Neuronal stem cell (in vitro differentiated cells): ENCODE data around the gene TTC24.

Experiments used
- DNase-seq: peaks from one replicate; pipeline ENCODE4 v3.0.0-alpha.2; 2013; ENCODE audit warnings: low spot score
- H2AFZ ChIP-seq: one replicate; pipeline ENCODE4 v1.6.1; 2013; ENCODE audit warnings: mild to moderate bottlenecking, low read length, inconsistent platforms
- H2AK5ac ChIP-seq: 2 replicates; pipeline ENCODE4 v1.6.1; 2013; ENCODE audit warnings: low read depth, mild to moderate bottlenecking, inconsistent platforms, low read length, moderate library complexity, mixed read lengths
- H2BK120ac ChIP-seq: 2 replicates; pipeline ENCODE4 v1.6.1; 2013; ENCODE audit warnings: low read depth, mild to moderate bottlenecking, inconsistent platforms, low read length, moderate library complexity, mixed read lengths
- H2BK12ac ChIP-seq: one replicate; pipeline ENCODE4 v1.6.1; 2013; ENCODE audit warnings: low read length, inconsistent platforms
- H2BK15ac ChIP-seq: 2 replicates; pipeline ENCODE4 v1.6.1; 2013; ENCODE audit warnings: mild to moderate bottlenecking, low read length, inconsistent platforms, mixed read lengths
- H2BK5ac ChIP-seq: one replicate; pipeline ENCODE4 v1.6.1; 2013; ENCODE audit warnings: inconsistent platforms, mild to moderate bottlenecking, low read length, moderate library complexity
- H3K14ac ChIP-seq: one replicate; pipeline ENCODE4 v1.6.1; 2013; ENCODE audit warnings: low read length, inconsistent platforms
- H3K18ac ChIP-seq: 2 replicates; pipeline ENCODE4 v1.6.1; 2013; ENCODE audit warnings: low read length, inconsistent platforms
- H3K23ac ChIP-seq: 2 replicates; pipeline ENCODE4 v1.6.1; 2013; ENCODE audit warnings: low read depth, mild to moderate bottlenecking, mixed read lengths, low read length, inconsistent platforms; ENCODE audit not compliant: poor library complexity
- H3K27ac ChIP-seq: replicated peaks from 3 replicates; pipeline ENCODE4 v1.5.1; 2013; ENCODE audit warnings: low read length, inconsistent platforms
- H3K27me3 ChIP-seq, 3 experiments: 2 replicates each; pipeline ENCODE4 v1.6.1; 2013; ENCODE audit warnings: low read length in 3 of 3, mild to moderate bottlenecking in 2 of 3, inconsistent platforms in 1 of 3, low read depth in 1 of 3, mixed read lengths in 1 of 3, moderate library complexity in 1 of 3; ENCODE audit not compliant: control insufficient read depth in 3 of 3, insufficient read depth in 3 of 3
- H3K36me3 ChIP-seq, 2 donors: replicated peaks in 1 of 2; 2 replicates each; pipeline ENCODE4 v1.6.1; 2013; ENCODE audit warnings: low read length in 2 of 2; ENCODE audit not compliant: control insufficient read depth in 2 of 2, insufficient read depth in 2 of 2
- H3K4ac ChIP-seq: 2 replicates; pipeline ENCODE4 v1.6.1; 2013; ENCODE audit warnings: inconsistent platforms, mild to moderate bottlenecking, low read length, moderate library complexity
- H3K4me1 ChIP-seq, 2 donors: 1 replicate in 1 of 2; 2 replicates in 1 of 2; pipeline ENCODE4 v1.6.1; 2013; ENCODE audit warnings: low read length in 2 of 2, low read depth in 1 of 2; ENCODE audit not compliant: control insufficient read depth in 2 of 2, insufficient read depth in 1 of 2
- H3K4me2 ChIP-seq: one replicate; pipeline ENCODE4 v1.6.1; 2013; ENCODE audit warnings: mild to moderate bottlenecking, low read length, inconsistent platforms; ENCODE audit not compliant: insufficient read depth, poor library complexity, severe bottlenecking
- H3K4me3 ChIP-seq, 2 donors: 2 replicates each; pipeline ENCODE4 v1.5.1; 2013; ENCODE audit warnings: low read length in 2 of 2, mild to moderate bottlenecking in 2 of 2, inconsistent platforms in 1 of 2, moderate library complexity in 1 of 2
- H3K79me1 ChIP-seq: one replicate; pipeline ENCODE4 v1.6.1; 2013; ENCODE audit warnings: low read depth, mild to moderate bottlenecking, inconsistent platforms, low read length, moderate library complexity
- H3K9ac ChIP-seq: one replicate; pipeline ENCODE4 v1.6.1; 2013; ENCODE audit warnings: mild to moderate bottlenecking, low read depth, low read length, inconsistent platforms; ENCODE audit not compliant: poor library complexity
- H3K9me3 ChIP-seq, 2 donors: replicated peaks in 1 of 2; 2 replicates each; pipeline versions ENCODE3 to v1.6.1; 2013; ENCODE audit warnings: low read length in 2 of 2, mild to moderate bottlenecking in 2 of 2, inconsistent platforms in 1 of 2, low read depth in 1 of 2, mixed read lengths in 1 of 2, moderate library complexity in 1 of 2; ENCODE audit not compliant: control insufficient read depth in 2 of 2, insufficient read depth in 1 of 2
- H4K8ac ChIP-seq: one replicate; pipeline ENCODE4 v1.6.1; 2013; ENCODE audit warnings: low read depth, mild to moderate bottlenecking, inconsistent platforms, low read length, moderate library complexity
- H4K91ac ChIP-seq: one replicate; pipeline ENCODE4 v1.6.1; 2013; ENCODE audit warnings: low read length, low read depth, mild to moderate bottlenecking, inconsistent platforms; ENCODE audit not compliant: poor library complexity
- WGBS, 2 donors: extraction: QIAGEN DNeasy Blood & Tissue Kit; methylation state at CpG; one replicate each; pipeline ENCODE4 v1.1.7; 2013; ENCODE audit warnings: missing lambda C conversion rate in 2 of 2, mixed read lengths in 1 of 2; ENCODE audit not compliant: insufficient read length in 2 of 2, insufficient replicate concordance in 1 of 2; ENCODE audit errors: extremely low coverage in 2 of 2; 5-methylcytosine and 5-hydroxymethylcytosine counted together

TTC24 gene

GRCh38 chr1:156589546-156589945 lies 10.0 kb downstream of the TTC24 start:
- H2BK12ac ChIP-seq, result no peak overlapping the region
- peaks cover 10 to 22% of the 10 kb centered on the region in 2 donors for H3K36me3 ChIP-seq
- peaks cover 3% of the 10 kb centered on the region for H3K79me1 ChIP-seq
- no peak overlapping the region for H2BK5ac ChIP-seq
- no peak overlapping the region for H3K27ac ChIP-seq
- peaks cover 0 to 27% (median 2%) of the 10 kb centered on the region in 3 experiments for H3K27me3 ChIP-seq
- H2BK15ac ChIP-seq, result no peak overlapping the region
- WGBS, 2 donors, result no CpG with 5 or more reads among the region's 5 CpGs
- H3K9me3 ChIP-seq, result no peaks in the 10 kb centered on the region
- H3K4me1 ChIP-seq, result peaks cover 5 to 7% of the 10 kb centered on the region in 2 donors
- no peak overlapping the region for H2BK120ac ChIP-seq
- no peak overlapping the region for H3K23ac ChIP-seq
- no peak overlapping the region for H2AK5ac ChIP-seq
- H4K91ac ChIP-seq, result no peak overlapping the region
- H3K18ac ChIP-seq, result no peak overlapping the region
- H3K14ac ChIP-seq, result no peak overlapping the region
- DNase-seq, result no peak
- no peak overlapping the region for H3K4me2 ChIP-seq
- no peak overlapping the region for H4K8ac ChIP-seq
- H3K4me3 ChIP-seq, result no peak overlapping the region
- H3K4ac ChIP-seq, result no peak overlapping the region
- H2AFZ ChIP-seq, result no peak overlapping the region
- H3K9ac ChIP-seq, result no peak overlapping the region

GRCh38 chr1:156590326-156591180 lies 11.0 kb downstream of the TTC24 start:
- H3K4me3 ChIP-seq, result peak overlapping the region in 1 of 2 donors; percentile 67
- no peak overlapping the region for H2BK12ac ChIP-seq
- no peak overlapping the region for H3K9ac ChIP-seq
- DNase-seq, result no peak
- H3K9me3 ChIP-seq, result no peaks in the 10 kb centered on the region
- H3K27ac ChIP-seq, result no peak overlapping the region
- peaks cover 0 to 17% (median 0%) of the 10 kb centered on the region in 3 experiments for H3K27me3 ChIP-seq
- H4K8ac ChIP-seq, result no peak overlapping the region
- H2BK120ac ChIP-seq, result no peak overlapping the region
- no CpG with 5 or more reads among the region's 10 CpGs for WGBS, 2 donors
- H3K23ac ChIP-seq, result no peak overlapping the region
- H2BK5ac ChIP-seq, result no peak overlapping the region
- peaks cover 17 to 32% of the 10 kb centered on the region in 2 donors for H3K36me3 ChIP-seq
- no peak overlapping the region for H3K4ac ChIP-seq
- peak overlapping the region; percentile 93 for H2AFZ ChIP-seq
- no peak overlapping the region for H2BK15ac ChIP-seq
- H2AK5ac ChIP-seq, result no peak overlapping the region
- H3K4me1 ChIP-seq, result peaks cover 5 to 12% of the 10 kb centered on the region in 2 donors
- H3K4me2 ChIP-seq, result no peak overlapping the region
- no peak overlapping the region for H4K91ac ChIP-seq
- H3K18ac ChIP-seq, result no peak overlapping the region
- no peak overlapping the region for H3K14ac ChIP-seq
- H3K79me1 ChIP-seq, result peaks cover 3% of the 10 kb centered on the region

GRCh38 chr1:156591181-156591431 lies 11.6 kb downstream of the TTC24 start:
- no CpG with 5 or more reads among the region's 6 CpGs for WGBS, 2 donors
- H3K18ac ChIP-seq, result no peak overlapping the region
- peaks cover 3% of the 10 kb centered on the region for H3K79me1 ChIP-seq

GRCh38 chr1:156591432-156592157 lies 12.1 kb downstream of the TTC24 start, which contains the start of gene NAXE:
NAXE (plus strand) TSS chr1:156591776; CDS start chr1:156591805, 29 bp downstream.
- Histone ChIP-seq H3K36me3 (peaks cover 27 to 43% of the 10 kb centered on the region in 2 donors), H3K14ac (peak within 1 kb of the TSS; percentile 72), H3K27ac (no peak within 1 kb of the TSS), H3K9ac (peak within 1 kb of the TSS; percentile 95), H3K4ac (no peak within 1 kb of the TSS), H2AFZ (peak within 1 kb of the TSS; percentile 93), H2BK12ac (peak within 1 kb of the TSS; percentile 63), H3K9me3 (no peaks in the 10 kb centered on the region), H3K79me1 (peaks cover 3% of the 10 kb centered on the region), H3K27me3 (peaks cover 0 to 7% (median 0%) of the 10 kb centered on the region in 3 experiments), H3K4me1 (peaks cover 5 to 12% of the 10 kb centered on the region in 2 donors), H3K18ac (peak within 1 kb of the TSS; percentile 96), H3K4me3 (peak within 1 kb of the TSS; percentile 67 to 93), H2AK5ac (peak within 1 kb of the TSS; percentile 63), H3K23ac (peak within 1 kb of the TSS; percentile 51), H2BK15ac (no peak within 1 kb of the TSS), H4K8ac (no peak within 1 kb of the TSS), H4K91ac (peak within 1 kb of the TSS; percentile 41), H2BK5ac (peak within 1 kb of the TSS; percentile 91), H3K4me2 (peak within 1 kb of the TSS; percentile 94), H2BK120ac (peak within 1 kb of the TSS; percentile 83)
- no CpG with 5 or more reads among the region's 60 CpGs for WGBS, 2 donors
- peak; percentile 69 for DNase-seq

More at GRCh38 chr1:156591181-156591431, 11.6 kb downstream of the TTC24 start:
- Histone ChIP-seq H4K91ac (no peak overlapping the region), H3K4me1 (peaks cover 5 to 12% of the 10 kb centered on the region in 2 donors), H3K4me3 (peak overlapping the region; percentile 67 to 78), H3K36me3 (peaks cover 22 to 38% of the 10 kb centered on the region in 2 donors), H3K4me2 (peak overlapping the region; percentile 94), H2AFZ (peak overlapping the region; percentile 93), H2AK5ac (no peak overlapping the region), H3K23ac (no peak overlapping the region), H4K8ac (no peak overlapping the region), H3K4ac (no peak overlapping the region), H3K9ac (peak overlapping the region; percentile 79), H2BK120ac (no peak overlapping the region), H3K9me3 (no peaks in the 10 kb centered on the region), H2BK5ac (no peak overlapping the region), H3K27me3 (peaks cover 0 to 11% (median 0%) of the 10 kb centered on the region in 3 experiments), H2BK12ac (no peak overlapping the region), H3K27ac (no peak overlapping the region), H2BK15ac (no peak overlapping the region), H3K14ac (no peak overlapping the region)
- no peak for DNase-seq
